Panc1 (cell line): ENCODE measurements around the gene BACE2. TPM values are rescaled to one million over a fixed set of nuclear protein-coding genes. Genes with fewer than 3 reads are reported as not detected.

Source experiments
- ATAC-seq: fragments of 200-7000 bp; cut with Tn5 transposase; 2 replicates; pipeline ENCODE4 v1.9.1; 2020; ENCODE audit warnings: mild to moderate bottlenecking, moderate library complexity
- BruUV-seq: library from RNA; stranded (reverse); fragments of 400-500 nt; replicated peaks from 2 replicates; lab custom pipeline; 2021; lab: Mats Ljungman, UMichigan
- CTCF ChIA-PET: fragments of 300-600 bp; sonication (Branson Sonifier 250); formaldehyde crosslinking; loops from one replicate; lab custom pipeline; 2022; ENCODE audit warnings: antibody characterized with exemption; lab: Charles Lee
- POLR2A ChIA-PET: fragments of 300-600 bp; sonication (Branson Sonifier 250); formaldehyde crosslinking; loops from one replicate; lab custom pipeline; 2022; ENCODE audit warnings: antibody characterized with exemption; lab: Charles Lee
- DNase-seq: peaks from one replicate; pipeline ENCODE4 v3.0.0-alpha.2; 2010; ENCODE audit warnings: low read depth, low spot score
- H3K27ac ChIP-seq: 2 replicates; pipeline ENCODE4 v1.5.1; 2011; ENCODE audit warnings: mild to moderate bottlenecking, low read length, inconsistent platforms
- H3K27me3 ChIP-seq: fragments of 200-500 bp; sonication (Bioruptor generic); 2 replicates; pipeline ENCODE4 v1.6.0; 2014; ENCODE audit warnings: low read length, inconsistent platforms; ENCODE audit not compliant: control insufficient read depth, insufficient read depth
- H3K36me3 ChIP-seq: fragments of 200-500 bp; sonication (Bioruptor generic); 2 replicates; pipeline ENCODE4 v1.5.1; 2014; ENCODE audit warnings: inconsistent platforms, mild to moderate bottlenecking, low read length, moderate library complexity; ENCODE audit not compliant: control insufficient read depth, insufficient read depth
- H3K4me1 ChIP-seq: 2 replicates; pipeline ENCODE4 v1.5.1; 2011; ENCODE audit warnings: inconsistent platforms, mild to moderate bottlenecking, low read length, moderate library complexity; ENCODE audit not compliant: control insufficient read depth, insufficient read depth
- H3K4me3 ChIP-seq, 2 experiments: 2 replicates each; pipeline ENCODE4 v1.5.1; 2011 to 2012; ENCODE audit warnings: low read depth in 2 of 2, low read length in 2 of 2, mild to moderate bottlenecking in 2 of 2, inconsistent platforms in 1 of 2, moderate library complexity in 1 of 2
- H3K9me3 ChIP-seq: fragments of 200-500 bp; sonication (Bioruptor generic); 2 replicates; pipeline ENCODE4 v1.5.1; 2014; ENCODE audit warnings: low read depth, mild to moderate bottlenecking, inconsistent platforms, low read length, moderate library complexity; ENCODE audit not compliant: control insufficient read depth, insufficient read depth
- POLR2AphosphoS5 ChIP-seq: IDR thresholded peaks from 2 replicates; pipeline ENCODE4 v1.6.1; 2012; ENCODE audit warnings: mild to moderate bottlenecking, low read depth, low read length, moderate library complexity
- SIN3A ChIP-seq: IDR thresholded peaks from 2 replicates; pipeline ENCODE4 v1.6.1; 2012; ENCODE audit warnings: low read depth, mild to moderate bottlenecking, low read length, moderate library complexity, borderline replicate concordance; ENCODE audit not compliant: insufficient read depth
- TCF7L2 ChIP-seq: IDR thresholded peaks from 2 replicates; pipeline ENCODE4 v1.6.1; 2011; ENCODE audit warnings: mild to moderate bottlenecking, low read depth, low read length, inconsistent platforms
- in situ Hi-C: cut with HindIII; loops from 2 replicates; pipeline ENCODE4 v1.10.0; 2016; ENCODE audit warnings: low sequenced_read_pairs, low pct_unique_long_range_greater_than_20kb
- intact Hi-C: fragments of 100-400 bp; cut with micrococcal nuclease; formaldehyde crosslinking; loops from one replicate; pipeline ENCODE4 v1.10.0; 2022; ENCODE audit not compliant: unreplicated experiment
- total RNA-seq: library from RNA; stranded (reverse); gene quantifications from one replicate; pipeline ENCODE4 v1.2.1, GENCODE V29; 2021; ENCODE audit not compliant: unreplicated experiment
- TF ChIP-seq, protein P1 (sequence below): fragments of 450-650 bp; IDR thresholded peaks from 2 replicates; pipeline ENCODE4 v1.5.1; 2017; ENCODE audit warnings: mild to moderate bottlenecking
- TF ChIP-seq, protein P2 (sequence below), 2 experiments: IDR thresholded peaks; 2 replicates each; pipeline ENCODE4 v1.6.1; 2011 to 2012; ENCODE audit warnings: low read depth in 2 of 2, control low read depth in 1 of 2, low read length in 1 of 2, mild to moderate bottlenecking in 1 of 2, moderate library complexity in 1 of 2; ENCODE audit not compliant: insufficient read depth in 1 of 2

BACE2 gene
- total RNA-seq, 1 experiment from 2014 or later = 16.3 TPM

DNA sequence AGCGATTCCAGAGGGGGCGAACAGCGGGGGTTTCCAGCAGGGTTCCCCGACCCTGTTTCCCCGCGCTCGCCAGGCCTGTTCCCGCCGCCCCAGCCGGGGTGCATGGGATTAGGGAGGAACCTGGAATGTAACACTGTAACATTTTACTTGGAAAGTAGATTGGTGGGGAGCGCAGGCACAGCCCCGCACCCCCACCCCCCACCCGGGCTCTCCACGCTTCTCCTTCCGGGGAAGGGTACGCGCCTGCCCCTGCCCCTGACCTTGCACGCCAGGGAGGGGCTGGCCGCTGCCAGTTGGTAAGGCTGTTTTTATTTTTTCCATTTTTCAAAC lies 149.1 kb downstream of the BACE2 start:
- ATAC-seq (no peak), DNase-seq (no peak)
- no peak overlapping the region for H3K27ac ChIP-seq
- no peaks in the 10 kb centered on the region for H3K36me3 ChIP-seq
- intact Hi-C loops = no loop called here
- H3K4me1 ChIP-seq = no peaks in the 10 kb centered on the region
- TF ChIP-seq SIN3A (no peak), POLR2AphosphoS5 (no peak), TCF7L2 (no peak)
- TF ChIP-seq, protein P1, sequence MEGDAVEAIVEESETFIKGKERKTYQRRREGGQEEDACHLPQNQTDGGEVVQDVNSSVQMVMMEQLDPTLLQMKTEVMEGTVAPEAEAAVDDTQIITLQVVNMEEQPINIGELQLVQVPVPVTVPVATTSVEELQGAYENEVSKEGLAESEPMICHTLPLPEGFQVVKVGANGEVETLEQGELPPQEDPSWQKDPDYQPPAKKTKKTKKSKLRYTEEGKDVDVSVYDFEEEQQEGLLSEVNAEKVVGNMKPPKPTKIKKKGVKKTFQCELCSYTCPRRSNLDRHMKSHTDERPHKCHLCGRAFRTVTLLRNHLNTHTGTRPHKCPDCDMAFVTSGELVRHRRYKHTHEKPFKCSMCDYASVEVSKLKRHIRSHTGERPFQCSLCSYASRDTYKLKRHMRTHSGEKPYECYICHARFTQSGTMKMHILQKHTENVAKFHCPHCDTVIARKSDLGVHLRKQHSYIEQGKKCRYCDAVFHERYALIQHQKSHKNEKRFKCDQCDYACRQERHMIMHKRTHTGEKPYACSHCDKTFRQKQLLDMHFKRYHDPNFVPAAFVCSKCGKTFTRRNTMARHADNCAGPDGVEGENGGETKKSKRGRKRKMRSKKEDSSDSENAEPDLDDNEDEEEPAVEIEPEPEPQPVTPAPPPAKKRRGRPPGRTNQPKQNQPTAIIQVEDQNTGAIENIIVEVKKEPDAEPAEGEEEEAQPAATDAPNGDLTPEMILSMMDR = no peak
- TF ChIP-seq, protein P2, sequence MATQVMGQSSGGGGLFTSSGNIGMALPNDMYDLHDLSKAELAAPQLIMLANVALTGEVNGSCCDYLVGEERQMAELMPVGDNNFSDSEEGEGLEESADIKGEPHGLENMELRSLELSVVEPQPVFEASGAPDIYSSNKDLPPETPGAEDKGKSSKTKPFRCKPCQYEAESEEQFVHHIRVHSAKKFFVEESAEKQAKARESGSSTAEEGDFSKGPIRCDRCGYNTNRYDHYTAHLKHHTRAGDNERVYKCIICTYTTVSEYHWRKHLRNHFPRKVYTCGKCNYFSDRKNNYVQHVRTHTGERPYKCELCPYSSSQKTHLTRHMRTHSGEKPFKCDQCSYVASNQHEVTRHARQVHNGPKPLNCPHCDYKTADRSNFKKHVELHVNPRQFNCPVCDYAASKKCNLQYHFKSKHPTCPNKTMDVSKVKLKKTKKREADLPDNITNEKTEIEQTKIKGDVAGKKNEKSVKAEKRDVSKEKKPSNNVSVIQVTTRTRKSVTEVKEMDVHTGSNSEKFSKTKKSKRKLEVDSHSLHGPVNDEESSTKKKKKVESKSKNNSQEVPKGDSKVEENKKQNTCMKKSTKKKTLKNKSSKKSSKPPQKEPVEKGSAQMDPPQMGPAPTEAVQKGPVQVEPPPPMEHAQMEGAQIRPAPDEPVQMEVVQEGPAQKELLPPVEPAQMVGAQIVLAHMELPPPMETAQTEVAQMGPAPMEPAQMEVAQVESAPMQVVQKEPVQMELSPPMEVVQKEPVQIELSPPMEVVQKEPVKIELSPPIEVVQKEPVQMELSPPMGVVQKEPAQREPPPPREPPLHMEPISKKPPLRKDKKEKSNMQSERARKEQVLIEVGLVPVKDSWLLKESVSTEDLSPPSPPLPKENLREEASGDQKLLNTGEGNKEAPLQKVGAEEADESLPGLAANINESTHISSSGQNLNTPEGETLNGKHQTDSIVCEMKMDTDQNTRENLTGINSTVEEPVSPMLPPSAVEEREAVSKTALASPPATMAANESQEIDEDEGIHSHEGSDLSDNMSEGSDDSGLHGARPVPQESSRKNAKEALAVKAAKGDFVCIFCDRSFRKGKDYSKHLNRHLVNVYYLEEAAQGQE (IDR thresholded peaks at IDR 0.05; ENCODE audit: insufficient read depth in 1 of 2, low read depth in 2 of 2, low read length in 1 of 2) = no peak
- H3K4me3 ChIP-seq = peak overlapping the region in 1 of 2 experiments; percentile 26; a peak in 3 of 4 replicates
- H3K27me3 ChIP-seq = no peaks in the 10 kb centered on the region; the same call in 1 of the 2 replicates
- H3K9me3 ChIP-seq = no peaks in the 10 kb centered on the region
- CTCF ChIA-PET = no interaction called here
- POLR2A ChIA-PET = no interaction called here
- BruUV-seq = no TSS peak
- in situ Hi-C loops = no loop called here

DNA sequence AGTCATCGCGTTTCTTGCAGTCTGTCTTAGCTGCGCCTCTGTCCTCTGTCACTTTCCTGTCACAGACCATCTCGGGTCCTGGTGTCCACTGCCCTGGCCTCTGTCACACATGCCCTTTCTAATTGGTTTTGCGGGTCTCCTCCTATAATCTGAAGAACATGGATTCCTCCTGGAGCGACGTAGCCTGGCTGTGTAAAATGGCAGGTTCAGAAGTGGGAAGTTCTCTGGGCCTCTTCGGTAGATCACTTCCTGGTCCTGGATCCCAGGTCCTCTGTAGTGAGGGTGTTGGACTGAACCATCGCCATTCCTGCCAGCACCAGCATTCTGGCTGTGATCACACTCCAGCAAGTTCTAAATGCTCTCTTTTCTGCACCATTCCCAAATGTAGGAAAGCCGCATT lies 149.5 kb downstream of the BACE2 start:
- BruUV-seq = no TSS peak
- no peaks in the 10 kb centered on the region for H3K4me1 ChIP-seq
- ChIA-PET POLR2A (no interaction called here), CTCF (no interaction called here)
- H3K4me3 ChIP-seq = no peak overlapping the region
- H3K27ac ChIP-seq = no peak overlapping the region
- intact Hi-C loops (no loop called here), in situ Hi-C loops (no loop called here)
- ATAC-seq = no peak
- no peak for DNase-seq
- no peaks in the 10 kb centered on the region for H3K9me3 ChIP-seq
- TF ChIP-seq TCF7L2 = no peak
- H3K27me3 ChIP-seq = no peaks in the 10 kb centered on the region; the same call in 1 of the 2 replicates
- H3K36me3 ChIP-seq = no peaks in the 10 kb centered on the region

DNA sequence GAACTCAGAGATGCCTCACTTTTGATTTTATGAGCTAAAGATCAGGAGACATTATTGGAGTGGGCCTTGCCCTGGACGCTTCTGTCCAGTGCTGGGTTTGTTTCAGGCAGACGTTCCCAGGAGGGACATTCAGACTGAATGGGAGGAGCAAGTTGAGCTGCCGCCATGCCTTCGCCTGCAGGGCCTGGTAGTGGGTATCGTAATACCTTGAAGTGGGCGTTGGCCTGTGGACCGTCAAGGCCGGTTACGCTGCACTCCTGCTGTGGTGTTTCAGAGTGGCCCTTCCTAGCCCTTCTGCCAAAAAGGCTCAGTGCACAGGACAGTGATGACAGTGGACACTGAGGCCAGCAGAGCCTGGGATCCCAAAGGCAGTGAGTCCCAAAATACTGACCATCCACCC lies 150.3 kb downstream of the BACE2 start:
- BruUV-seq = no TSS peak
- H3K9me3 ChIP-seq = no peaks in the 10 kb centered on the region
- no peaks in the 10 kb centered on the region for H3K36me3 ChIP-seq
- H3K4me1 ChIP-seq = no peaks in the 10 kb centered on the region
- H3K4me3 ChIP-seq = no peak overlapping the region
- in situ Hi-C loops (no loop called here), intact Hi-C loops (no loop called here)
- ChIA-PET CTCF (no interaction called here), POLR2A (no interaction called here)
- H3K27me3 ChIP-seq = no peaks in the 10 kb centered on the region; the same call in 1 of the 2 replicates
- ATAC-seq (no peak), DNase-seq (no peak)
- H3K27ac ChIP-seq = no peak overlapping the region
- TF ChIP-seq POLR2AphosphoS5 (no peak), SIN3A (no peak), TCF7L2 (no peak)
- TF ChIP-seq, protein P1 = no peak
- TF ChIP-seq, protein P2 (IDR thresholded peaks at IDR 0.05; ENCODE audit: insufficient read depth in 1 of 2, low read depth in 2 of 2, low read length in 1 of 2) = no peak
